Measurements from ENCODE around the gene PPP1R13B. TPM values are rescaled to one million over a fixed set of nuclear protein-coding genes. Genes with fewer than 3 reads are reported as not detected.

Gene PPP1R13B
- total and polyA plus RNA-seq, 2 experiments from 2014 or later = 2.0 to 8.5 TPM

GRCh38 chr14:103709814-103710213 lies 137.6 kb downstream of the PPP1R13B start:
- Histone ChIP-seq H2AFZ (no peak overlapping the region), H3K4me3 (no peak overlapping the region), H3K79me2 (replicated peaks; ENCODE audit: insufficient read depth) (peaks cover 18% of the 10 kb centered on the region), H3F3A (replicated peaks; ENCODE audit: low read depth) (peaks cover 20% of the 10 kb centered on the region), H3K27me3 (ENCODE audit: insufficient read depth) (no peaks in the 10 kb centered on the region), H3K36me3 (ENCODE audit: insufficient read depth) (0 out of 2 replicates have a peak, but pooled peaks cover 5% of the 10 kb centered on the region), H3K4me2 (no peak overlapping the region), H3K27ac (ENCODE audit: low read depth) (no peak overlapping the region), H3K9me2 (ENCODE audit: insufficient read depth) (no peaks in the 10 kb centered on the region), H3K4me1 (ENCODE audit: insufficient read depth) (peaks cover 11% of the 10 kb centered on the region), H4K20me1 (replicated peaks; ENCODE audit: insufficient read depth) (peaks cover 24% of the 10 kb centered on the region)
- H3K4me3 Mint-ChIP-seq = no peak overlapping the region
- no peak for TF ChIP-seq JUNB (IDR thresholded peaks at IDR 0.05; ENCODE audit: unreplicated experiment)
- no peak for TF ChIP-seq STAT1 (IDR thresholded peaks at IDR 0.05; ENCODE audit: unreplicated experiment)
- no peaks in the 10 kb centered on the region for H3K9me3 Mint-ChIP-seq
- ATAC-seq (no peak), DNase-seq (ENCODE audit: low spot score) (no peak)
- H3K27me3 Mint-ChIP-seq (ENCODE audit: insufficient read depth, low read depth, poor library complexity) = peaks cover 23% of the 10 kb centered on the region
- peaks cover 40% of the 10 kb centered on the region for H3K36me3 Mint-ChIP-seq (ENCODE audit: low read depth)
- H3K27ac Mint-ChIP-seq = peak overlapping the region; percentile 37; the same call in 1 of the 2 replicates
- peaks cover 30% of the 10 kb centered on the region for H3K4me1 Mint-ChIP-seq

GRCh38 chr14:103708750-103709187 lies 138.6 kb downstream of the PPP1R13B start:
- TF ChIP-seq REST (IDR thresholded peaks at IDR 0.05; ENCODE audit: unreplicated experiment) (no peak), POLR2AphosphoS5 (IDR thresholded peaks at IDR 0.05; ENCODE audit: low read depth) (no peak), ETS1 (IDR thresholded peaks at IDR 0.05) (no peak), NANOG (IDR thresholded peaks at IDR 0.05; ENCODE audit: borderline replicate concordance) (no peak), JUNB (IDR thresholded peaks at IDR 0.05; ENCODE audit: unreplicated experiment) (no peak), CTCF (conservative IDR thresholded peaks at IDR 0.05; ENCODE audit: low read depth in 2 of 2) (no peak), EZH2 (IDR thresholded peaks at IDR 0.05; ENCODE audit: low read depth, unreplicated experiment) (no peak), EZH2phosphoT487 (IDR thresholded peaks at IDR 0.05; ENCODE audit: unreplicated experiment) (no peak), ZNF331 (CRISPR knock-in tag; IDR thresholded peaks at IDR 0.05; ENCODE audit: low read depth) (no peak), STAT1 (IDR thresholded peaks at IDR 0.05; ENCODE audit: unreplicated experiment) (no peak), CREB1 (CRISPR knock-in tag; IDR thresholded peaks at IDR 0.05; ENCODE audit: low read depth) (no peak)
- peaks cover 48% of the 10 kb centered on the region for H3K36me3 Mint-ChIP-seq (ENCODE audit: low read depth)
- Histone ChIP-seq H3K9me2 (ENCODE audit: insufficient read depth) (no peaks in the 10 kb centered on the region), H4K20me1 (replicated peaks; ENCODE audit: insufficient read depth) (peaks cover 24% of the 10 kb centered on the region), H3F3A (replicated peaks; ENCODE audit: low read depth) (peaks cover 16% of the 10 kb centered on the region), H3K4me2 (no peak overlapping the region), H3K36me3 (ENCODE audit: insufficient read depth) (0 out of 2 replicates have a peak, but pooled peaks cover 5% of the 10 kb centered on the region), H3K79me2 (replicated peaks; ENCODE audit: insufficient read depth) (peaks cover 8% of the 10 kb centered on the region), H3K4me3 (no peak overlapping the region), H3K27me3 (ENCODE audit: insufficient read depth) (no peaks in the 10 kb centered on the region), H3K27ac (ENCODE audit: low read depth) (no peak overlapping the region), H2AFZ (no peak overlapping the region), H3K4me1 (ENCODE audit: insufficient read depth) (peaks cover 8% of the 10 kb centered on the region)
- H3K27me3 Mint-ChIP-seq (ENCODE audit: insufficient read depth, low read depth, poor library complexity) = peaks cover 21% of the 10 kb centered on the region
- no peak overlapping the region for H3K4me3 Mint-ChIP-seq
- peaks cover 28% of the 10 kb centered on the region for H3K4me1 Mint-ChIP-seq
- DNase-seq (ENCODE audit: low spot score) (no peak), ATAC-seq (no peak)
- H3K9me3 Mint-ChIP-seq = no peaks in the 10 kb centered on the region
- H3K27ac Mint-ChIP-seq = no peak overlapping the region

Measured in GM23338 (cell line).